ENCODE data around the gene LSM7.
A peak's percentile ranks its signal among the peaks of the same experiment; 100 is the strongest.

The LSM7 gene

GRCh38 chr19:2277138-2277537, 51.2 kb downstream of the LSM7 start:
- Histone ChIP-seq H3K9ac (ENCODE audit: insufficient read length) (no peak overlapping the region), H3K4me3 (no peak overlapping the region), H3K36me3 (ENCODE audit: insufficient read depth, low read length) (peaks cover 23% of the 10 kb centered on the region), H3K27ac (0 out of 2 replicates have a peak overlapping the region, but pooled peaks have one; percentile 2), H3K9me3 (ENCODE audit: low read depth, low read length) (no peaks in the 10 kb centered on the region)
- no peak for TF ChIP-seq POLR2AphosphoS5 (IDR thresholded peaks at IDR 0.05; ENCODE audit: borderline replicate concordance, low read depth, low read length)
- no peak for TF ChIP-seq EZH2 (IDR thresholded peaks at IDR 0.05)
- no peak for TF ChIP-seq FOXP2 (optimal IDR thresholded peaks at IDR 0.05; ENCODE audit: control extremely low read depth, extremely low read length, insufficient read depth)
- DNase-seq (ENCODE audit: low read depth, low spot score) = no peak

- no peak overlapping the region for H3K27ac ChIP-seq
- no peak overlapping the region for H3K9ac ChIP-seq (ENCODE audit: insufficient read length)
- H3K36me3 ChIP-seq (ENCODE audit: insufficient read depth, low read length) = peaks cover 29% of the 10 kb centered on the region
- no peak overlapping the region for H3K4me3 ChIP-seq
- DNase-seq (ENCODE audit: low read depth, low spot score) = no peak
- TF ChIP-seq EZH2 (IDR thresholded peaks at IDR 0.05) = no peak
- no peak for TF ChIP-seq POLR2AphosphoS5 (IDR thresholded peaks at IDR 0.05; ENCODE audit: borderline replicate concordance, low read depth, low read length)
- TF ChIP-seq FOXP2 (optimal IDR thresholded peaks at IDR 0.05; ENCODE audit: control extremely low read depth, extremely low read length, insufficient read depth) = no peak
- H3K9me3 ChIP-seq (ENCODE audit: low read depth, low read length) = no peaks in the 10 kb centered on the region
Observed at GRCh38 chr19:2276429-2276986, 51.9 kb downstream of the LSM7 start.

- peaks cover 36% of the 10 kb centered on the region for H3K36me3 ChIP-seq (ENCODE audit: insufficient read depth, low read length)
- H3K9me3 ChIP-seq (ENCODE audit: low read depth, low read length) = no peaks in the 10 kb centered on the region
- no peak overlapping the region for H3K27ac ChIP-seq
- no peak for DNase-seq (ENCODE audit: low read depth, low spot score)
- no peak overlapping the region for H3K4me3 ChIP-seq
- H3K9ac ChIP-seq (ENCODE audit: insufficient read length) = no peak overlapping the region
- no peak for TF ChIP-seq EZH2 (IDR thresholded peaks at IDR 0.05)
- TF ChIP-seq POLR2AphosphoS5 (IDR thresholded peaks at IDR 0.05; ENCODE audit: borderline replicate concordance, low read depth, low read length) = no peak
- TF ChIP-seq FOXP2 (optimal IDR thresholded peaks at IDR 0.05; ENCODE audit: control extremely low read depth, extremely low read length, insufficient read depth) = no peak
Observed at GRCh38 chr19:2275588-2276428, 52.6 kb downstream of the LSM7 start.

- no peak overlapping the region for H3K9ac ChIP-seq (ENCODE audit: insufficient read length)
Observed at GRCh38 chr19:2274931-2275535, 53.4 kb downstream of the LSM7 start.

GRCh38 chr19:2274185-2274711, 54.1 kb downstream of the LSM7 start:
- no peak overlapping the region for H3K9ac ChIP-seq (ENCODE audit: insufficient read length)
- no peaks in the 10 kb centered on the region for H3K9me3 ChIP-seq (ENCODE audit: low read depth, low read length)
- peak overlapping the region; percentile 56; the same call in 1 of the 2 replicates for H3K27ac ChIP-seq
- DNase-seq (ENCODE audit: low read depth, low spot score) = no peak
- H3K36me3 ChIP-seq (ENCODE audit: insufficient read depth, low read length) = peaks cover 36% of the 10 kb centered on the region
- no peak overlapping the region for H3K4me3 ChIP-seq
- TF ChIP-seq EZH2 (IDR thresholded peaks at IDR 0.05) = no peak
- no peak for TF ChIP-seq FOXP2 (optimal IDR thresholded peaks at IDR 0.05; ENCODE audit: control extremely low read depth, extremely low read length, insufficient read depth)
- TF ChIP-seq POLR2AphosphoS5 (IDR thresholded peaks at IDR 0.05; ENCODE audit: borderline replicate concordance, low read depth, low read length) = no peak

More at GRCh38 chr19:2274931-2275535, 53.4 kb downstream of the LSM7 start:
- Histone ChIP-seq H3K4me3 (no peak overlapping the region), H3K36me3 (ENCODE audit: insufficient read depth, low read length) (peaks cover 36% of the 10 kb centered on the region), H3K9me3 (ENCODE audit: low read depth, low read length) (no peaks in the 10 kb centered on the region), H3K27ac (no peak overlapping the region)
- DNase-seq (ENCODE audit: low read depth, low spot score) = no peak
- TF ChIP-seq EZH2 (IDR thresholded peaks at IDR 0.05) (no peak), FOXP2 (optimal IDR thresholded peaks at IDR 0.05; ENCODE audit: control extremely low read depth, extremely low read length, insufficient read depth) (no peak), POLR2AphosphoS5 (IDR thresholded peaks at IDR 0.05; ENCODE audit: borderline replicate concordance, low read depth, low read length) (no peak)

- peaks cover 36% of the 10 kb centered on the region for H3K36me3 ChIP-seq (ENCODE audit: insufficient read depth, low read length)
Observed at GRCh38 chr19:2273356-2274184, 54.8 kb downstream of the LSM7 start.

More at GRCh38 chr19:2273356-2274184, 54.8 kb downstream of the LSM7 start:
- Histone ChIP-seq H3K4me3 (no peak overlapping the region), H3K9ac (ENCODE audit: insufficient read length) (no peak overlapping the region), H3K27ac (no peak overlapping the region), H3K9me3 (ENCODE audit: low read depth, low read length) (no peaks in the 10 kb centered on the region)
- TF ChIP-seq POLR2AphosphoS5 (IDR thresholded peaks at IDR 0.05; ENCODE audit: borderline replicate concordance, low read depth, low read length) = peak; percentile 64; the same call in 1 of the 2 replicates
- no peak for TF ChIP-seq FOXP2 (optimal IDR thresholded peaks at IDR 0.05; ENCODE audit: control extremely low read depth, extremely low read length, insufficient read depth)
- DNase-seq (ENCODE audit: low read depth, low spot score) = no peak

Data from SK-N-MC (cell line).